Iris pigment epithelial cell (primary cell): Measurements from ENCODE around the gene GLMP.

ENCODE experiments used
- DNase-seq: peaks from one replicate; pipeline ENCODE4 v3.0.0-alpha.2; 2011; ENCODE audit warnings: low read depth

Gene GLMP, protein sequence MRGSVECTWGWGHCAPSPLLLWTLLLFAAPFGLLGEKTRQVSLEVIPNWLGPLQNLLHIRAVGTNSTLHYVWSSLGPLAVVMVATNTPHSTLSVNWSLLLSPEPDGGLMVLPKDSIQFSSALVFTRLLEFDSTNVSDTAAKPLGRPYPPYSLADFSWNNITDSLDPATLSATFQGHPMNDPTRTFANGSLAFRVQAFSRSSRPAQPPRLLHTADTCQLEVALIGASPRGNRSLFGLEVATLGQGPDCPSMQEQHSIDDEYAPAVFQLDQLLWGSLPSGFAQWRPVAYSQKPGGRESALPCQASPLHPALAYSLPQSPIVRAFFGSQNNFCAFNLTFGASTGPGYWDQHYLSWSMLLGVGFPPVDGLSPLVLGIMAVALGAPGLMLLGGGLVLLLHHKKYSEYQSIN

DNA sequence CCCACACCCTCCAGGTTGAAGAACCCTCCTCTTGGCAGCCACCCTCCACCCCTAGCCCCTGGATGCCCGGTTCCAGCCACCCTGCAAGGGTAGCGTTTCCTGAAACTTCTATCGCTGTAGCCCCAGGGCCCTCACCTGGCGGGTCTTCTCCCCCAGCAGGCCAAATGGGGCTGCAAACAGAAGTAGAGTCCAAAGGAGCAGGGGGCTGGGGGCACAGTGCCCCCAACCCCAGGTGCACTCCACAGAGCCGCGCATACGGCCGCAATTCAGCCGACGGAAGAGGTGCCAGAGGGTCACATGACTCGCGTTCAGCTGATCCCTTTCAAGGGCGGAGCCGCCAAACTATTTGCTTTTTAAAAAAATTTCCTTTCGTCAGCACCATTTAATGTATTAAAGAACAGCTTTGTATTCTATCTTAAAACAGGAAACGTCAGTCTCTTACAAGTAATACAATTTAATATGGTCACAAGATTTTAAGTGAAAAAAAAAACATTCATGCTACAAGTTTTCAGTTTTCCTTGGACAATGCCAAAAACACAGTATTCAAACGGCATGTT, at the start of gene GLMP:
Gene GLMP (minus strand): TSS at position 289 of the 557 bp plus-strand sequence. CDS start 34 bp downstream, at position 255.
- peak; percentile 70 for DNase-seq

DNA sequence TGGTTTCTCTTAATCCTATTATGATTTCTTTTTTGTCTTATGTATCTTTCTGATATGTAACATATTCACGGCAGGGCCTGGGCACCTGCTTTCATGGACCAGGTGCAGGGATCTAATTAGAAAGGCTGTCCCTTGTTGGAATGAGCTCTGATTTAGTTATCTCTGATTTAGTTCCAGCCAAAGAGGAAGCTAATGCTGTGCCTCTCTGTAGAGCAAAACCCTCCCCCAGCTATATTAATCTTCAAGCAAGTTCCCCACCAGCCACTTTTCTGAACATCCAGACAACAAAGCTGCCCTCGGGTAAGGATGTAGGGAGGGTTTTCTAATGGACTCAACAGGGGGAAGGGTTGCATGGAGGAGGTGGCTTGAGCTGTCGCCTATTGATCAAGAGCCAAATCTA, 48.9 kb upstream of the GLMP start:
- DNase-seq = no peak

DNA sequence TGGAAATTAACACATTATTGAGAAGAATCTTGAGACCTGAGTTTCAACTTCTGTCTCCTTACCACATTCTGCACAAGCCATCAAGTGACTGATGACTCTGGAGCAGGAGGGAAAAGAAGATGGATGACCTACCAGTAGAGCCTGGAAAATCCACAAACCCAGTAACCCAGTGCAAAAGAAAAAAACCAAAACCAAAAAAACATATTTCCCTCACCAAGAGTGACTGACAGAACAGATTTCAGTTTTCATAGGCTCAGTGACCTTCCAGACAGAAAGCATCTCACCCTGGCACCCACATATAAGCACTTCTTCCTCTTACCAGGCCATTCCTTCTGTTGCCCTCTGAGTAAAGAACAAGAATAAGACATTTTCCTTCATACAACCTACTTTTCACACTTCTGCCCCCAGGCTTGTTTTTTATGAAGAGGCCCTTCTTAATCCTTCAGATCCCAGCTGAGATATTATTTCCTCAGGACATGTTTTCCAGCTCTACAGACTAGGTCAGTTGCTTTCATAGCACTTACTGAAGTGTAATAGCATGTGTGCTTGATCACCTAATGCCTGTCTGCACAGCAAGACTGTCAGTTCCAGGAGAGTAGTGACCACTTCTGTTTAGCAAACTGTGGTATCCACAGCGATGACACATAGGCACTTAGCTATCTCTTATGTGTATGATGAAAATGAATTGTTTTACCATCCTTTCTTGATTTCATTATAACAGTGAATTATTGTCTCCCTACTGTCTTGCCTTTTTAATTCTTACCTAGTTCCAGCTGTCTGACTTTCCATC, 46.9 kb upstream of the GLMP start:
- peak; percentile 31 for DNase-seq

DNA sequence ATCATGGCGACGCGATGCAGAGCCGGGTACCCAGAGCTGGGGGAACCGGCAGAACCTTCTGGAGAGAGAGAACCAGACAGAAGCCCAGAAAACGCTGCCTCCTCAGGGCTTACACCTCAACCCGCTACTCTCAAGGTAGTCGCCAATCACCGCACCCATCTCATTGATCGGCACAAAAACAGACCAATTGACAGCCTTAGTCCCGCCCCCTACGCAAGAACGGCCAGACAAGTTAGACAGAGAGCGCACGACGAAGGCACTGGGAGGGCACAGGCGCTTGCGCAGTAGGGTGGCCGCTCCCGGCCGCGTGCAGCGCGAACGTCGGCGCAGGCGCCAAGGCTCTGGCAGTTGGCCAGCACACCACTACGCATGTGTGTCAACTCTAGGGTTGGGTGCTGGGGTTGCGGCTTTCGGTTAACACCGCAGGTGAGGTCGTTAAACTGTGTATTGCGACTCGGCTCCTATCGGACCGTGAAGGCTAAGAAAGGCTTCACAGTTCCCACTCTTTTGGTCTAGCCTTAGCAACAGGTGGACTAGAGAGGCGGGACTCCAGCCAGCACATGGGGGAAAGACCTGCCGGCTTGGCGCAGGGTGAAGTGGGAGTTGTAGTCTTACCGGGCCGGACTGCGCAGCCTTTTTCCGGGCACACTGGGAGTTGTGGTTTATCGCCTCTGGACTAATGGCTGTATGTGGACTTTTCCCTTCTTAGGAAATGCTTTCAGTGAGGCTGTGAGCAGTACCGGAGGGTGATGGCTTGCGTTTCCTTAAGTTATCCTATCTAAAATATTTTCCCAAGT, 42.9 kb upstream of the GLMP start, which contains the start of the genes CCT3 and TSACC:
Gene CCT3 (minus strand): TSS at position 113 of the 797 bp plus-strand sequence. CDS start 108 bp downstream, at position 5.
Gene TSACC (plus strand): TSS at position 347 of the 797 bp plus-strand sequence. CDS start 1,232 bp downstream, outside the sequence.
- DNase-seq = peak; percentile 100

DNA sequence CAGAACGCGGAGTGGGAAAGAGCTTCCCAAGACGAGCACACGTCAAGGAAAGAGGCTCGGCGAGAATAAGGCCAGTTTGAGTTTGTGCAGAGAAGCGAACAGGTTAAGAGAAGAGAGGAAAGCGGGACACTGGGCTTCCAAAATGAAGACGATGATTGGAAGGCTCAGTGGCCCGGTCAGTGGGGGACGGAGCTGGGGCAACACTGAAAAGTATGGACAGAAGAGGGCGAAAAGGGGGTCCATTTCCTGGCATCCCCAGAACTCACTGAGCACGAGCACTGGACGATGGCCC, 42.4 kb upstream of the GLMP start:
- no peak for DNase-seq

DNA sequence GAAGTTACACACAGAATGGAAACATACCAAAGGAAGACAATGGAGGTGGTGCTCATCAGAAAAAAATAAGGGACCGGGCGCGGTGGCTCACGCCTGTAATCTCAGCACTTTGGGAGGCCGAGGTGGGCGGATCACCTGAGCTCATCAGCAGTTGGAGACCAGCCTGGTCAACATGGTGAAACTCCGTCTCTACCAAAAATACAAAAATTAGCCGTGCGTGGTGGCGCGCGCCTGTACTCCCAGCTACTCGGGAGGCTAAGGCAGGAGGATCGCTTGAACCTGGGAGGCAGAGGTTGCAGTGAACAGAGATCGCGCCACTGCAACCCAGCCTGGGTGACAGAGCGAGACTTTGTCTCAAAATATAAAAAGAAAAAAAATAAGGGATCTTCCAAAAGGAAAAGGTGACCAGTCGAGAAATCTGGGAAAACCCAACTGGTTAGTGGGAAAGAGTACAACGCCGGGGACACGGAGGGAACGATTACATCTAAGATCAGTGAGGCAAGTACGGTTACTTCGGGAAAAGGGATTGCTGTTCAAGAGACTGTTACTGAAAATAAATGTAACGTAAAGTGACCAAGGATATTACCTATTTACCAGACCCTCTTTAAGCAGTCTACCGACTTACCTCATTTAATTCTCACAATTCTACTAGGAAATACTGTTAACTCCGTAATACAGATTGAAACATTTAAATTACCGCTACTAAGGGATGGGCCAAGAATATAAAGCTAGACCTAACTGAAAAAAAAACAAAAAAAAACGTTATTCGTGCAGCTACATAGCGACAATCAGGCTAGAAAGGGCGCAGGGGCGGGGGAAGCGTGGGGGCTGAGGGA, 41.8 kb upstream of the GLMP start:
- no peak for DNase-seq

DNA sequence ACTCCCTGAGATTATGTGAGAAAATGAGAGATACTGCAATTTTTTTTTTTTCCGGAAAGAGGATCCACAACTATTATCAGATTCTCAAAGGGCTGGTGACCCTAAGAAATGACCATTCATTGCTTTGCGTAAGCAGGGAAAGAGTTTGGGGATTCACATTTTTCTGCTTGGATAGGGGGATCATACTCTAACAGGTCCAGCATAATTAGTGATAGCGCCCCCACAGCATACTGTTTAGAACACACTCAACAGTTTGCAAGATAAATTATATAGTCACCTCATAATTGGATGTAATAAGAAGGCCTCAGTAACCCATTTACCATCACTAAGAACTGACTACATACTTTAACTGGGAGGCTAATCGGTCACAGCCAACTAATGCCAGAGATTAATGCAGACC, 40.8 kb upstream of the GLMP start:
- DNase-seq = no peak

DNA sequence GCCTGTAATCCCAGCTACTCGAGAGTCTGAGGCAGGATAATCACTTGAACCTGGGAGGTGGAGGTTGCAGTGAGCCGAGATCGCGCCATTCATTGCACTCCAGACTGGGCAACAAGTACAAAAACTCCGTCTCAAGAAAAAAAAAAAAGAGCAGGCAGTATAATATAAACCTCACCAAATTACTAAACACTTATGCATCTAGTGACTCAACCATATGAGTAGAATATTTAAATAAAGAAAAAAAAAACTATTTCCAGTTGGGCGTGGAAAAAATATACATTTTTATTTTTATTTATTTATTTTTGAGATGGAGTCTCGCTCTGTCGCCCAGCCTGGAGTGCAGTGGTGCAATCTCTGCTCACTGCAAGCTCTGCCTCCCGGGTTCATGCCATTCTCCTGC, 27.7 kb upstream of the GLMP start:
- peak; percentile 64 for DNase-seq

DNA sequence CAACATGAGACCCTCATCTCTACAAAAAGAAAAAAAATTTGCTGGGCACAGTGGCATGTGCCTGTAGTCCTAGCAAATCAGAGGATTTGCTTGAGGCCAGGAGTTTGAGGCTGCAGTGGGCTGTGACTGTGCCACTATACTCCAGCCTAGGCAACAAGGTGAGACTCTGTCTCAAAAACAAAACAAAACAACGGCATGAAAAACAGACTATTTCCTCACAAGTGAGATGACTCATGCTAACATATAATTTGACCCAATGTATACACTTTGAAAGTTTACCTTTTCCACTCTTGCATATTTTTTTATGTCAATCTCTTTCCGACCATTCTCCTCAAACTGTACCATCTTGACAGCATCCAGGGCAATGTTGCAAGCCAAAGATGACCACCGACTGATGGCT, 25.1 kb upstream of the GLMP start:
- peak; percentile 38 for DNase-seq

DNA sequence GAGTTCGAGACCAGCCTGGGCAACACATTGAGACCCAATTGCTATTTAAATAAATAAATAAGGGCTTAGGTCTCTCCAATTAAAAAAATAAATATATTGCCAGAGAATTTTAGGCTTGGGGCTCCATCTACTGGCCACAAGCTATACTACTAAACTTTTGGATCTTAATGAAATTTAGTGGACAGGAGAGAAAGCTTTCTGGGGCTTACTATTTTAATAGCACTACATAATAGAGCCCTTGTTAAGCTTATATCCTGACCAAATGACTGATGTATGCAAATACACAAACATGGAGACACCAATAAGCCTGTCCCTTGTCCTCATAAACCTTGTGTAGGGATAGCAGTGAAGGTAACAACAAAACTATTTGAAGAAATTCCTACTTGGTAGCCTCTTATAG, 24.2 kb upstream of the GLMP start:
- peak; percentile 27 for DNase-seq

DNA sequence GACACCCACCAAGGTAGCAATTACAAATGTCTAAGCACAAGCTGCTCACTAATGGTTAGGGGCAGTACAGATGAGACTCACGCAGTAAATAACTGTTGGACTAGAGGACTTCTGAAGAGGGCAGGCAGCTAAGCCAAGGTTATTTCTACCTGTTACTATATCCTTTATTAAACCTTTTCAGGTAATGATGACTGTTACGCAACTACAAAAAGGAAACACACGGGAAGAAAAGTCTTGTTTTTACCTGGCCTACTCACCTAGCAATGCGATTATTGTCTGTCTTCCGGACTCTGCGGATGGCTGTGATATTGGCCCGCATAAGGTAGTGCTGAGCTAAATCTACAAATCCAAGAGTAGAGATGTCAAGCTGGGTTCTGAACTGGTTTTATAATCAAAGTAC, 21.4 kb upstream of the GLMP start:
- DNase-seq = no peak

DNA sequence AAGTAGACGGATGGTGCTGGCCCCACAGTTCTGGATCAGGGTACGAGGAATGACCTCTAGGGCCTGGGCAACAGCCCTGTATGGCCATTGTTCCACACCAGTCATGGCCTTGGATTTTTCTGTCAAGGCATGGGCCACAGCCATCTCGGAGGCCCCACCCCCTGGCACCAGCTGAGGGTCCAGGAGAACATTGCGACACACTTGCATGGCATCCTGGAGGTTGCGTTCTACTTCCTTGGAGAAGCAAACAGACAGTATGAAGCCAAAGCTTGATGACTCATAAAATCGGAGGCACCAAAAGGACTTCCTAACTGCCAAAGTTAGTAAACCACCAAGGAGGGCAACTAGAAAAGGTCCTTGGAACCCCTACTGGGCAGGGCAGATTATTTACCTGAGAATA, 15.5 kb upstream of the GLMP start:
- peak; percentile 58 for DNase-seq

DNA sequence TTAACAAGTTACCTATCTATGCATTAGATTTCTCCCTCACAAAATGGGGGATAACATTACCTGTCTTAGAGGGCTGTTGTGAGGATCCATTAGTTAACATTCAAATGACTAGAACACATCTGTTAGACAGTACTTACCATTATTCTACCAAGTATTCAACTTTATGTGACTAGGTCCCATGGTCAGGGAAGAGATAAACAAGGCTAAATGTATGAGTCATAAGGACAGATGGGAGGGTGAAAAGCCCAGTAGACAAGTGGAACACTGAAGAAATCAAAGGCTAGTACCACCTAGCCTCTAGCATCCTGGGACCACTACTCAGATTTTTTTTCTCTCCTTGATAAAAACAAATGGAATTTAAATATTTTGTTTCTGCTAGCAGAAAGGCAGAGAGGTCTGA, 12.6 kb upstream of the GLMP start:
- DNase-seq = peak; percentile 81

DNA sequence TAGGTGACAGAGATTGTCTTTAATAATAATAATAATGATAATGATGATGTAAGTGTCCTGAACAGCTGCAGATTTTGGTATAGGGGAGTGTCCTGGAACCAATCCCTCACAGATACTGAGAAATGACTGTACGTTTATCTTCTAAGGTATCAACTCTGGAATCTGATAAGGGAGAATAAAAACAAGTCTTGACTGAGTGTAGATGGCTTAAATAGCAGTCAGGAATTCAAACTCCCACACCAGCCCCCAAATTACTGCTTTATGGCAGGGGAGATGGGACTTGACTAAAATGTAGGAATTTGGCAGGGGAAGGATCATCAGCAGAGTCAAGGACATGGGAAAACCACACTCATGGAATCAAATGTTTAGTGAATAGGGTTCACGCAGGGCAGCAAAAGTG, 9.7 kb upstream of the GLMP start:
- DNase-seq = no peak

DNA sequence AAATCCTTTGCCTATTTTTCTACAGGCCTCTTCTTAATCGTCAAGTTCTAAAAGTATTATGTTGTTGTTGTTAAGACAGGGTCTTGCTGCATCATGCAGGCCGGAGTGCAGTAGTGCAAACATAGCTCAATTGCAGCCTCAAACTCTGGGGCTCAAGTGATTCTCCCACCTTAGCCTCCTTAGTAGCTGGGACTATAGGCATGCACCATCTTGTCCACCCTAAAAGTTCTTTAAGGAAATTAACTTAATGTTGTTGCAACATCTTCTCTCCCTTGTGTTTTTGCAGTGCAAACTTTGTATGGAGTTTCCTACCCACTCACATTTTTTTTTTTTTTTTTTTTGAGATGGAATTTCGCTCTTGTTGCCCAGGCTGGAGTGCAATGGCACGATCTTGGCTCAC, 7.8 kb upstream of the GLMP start:
- DNase-seq = no peak

DNA sequence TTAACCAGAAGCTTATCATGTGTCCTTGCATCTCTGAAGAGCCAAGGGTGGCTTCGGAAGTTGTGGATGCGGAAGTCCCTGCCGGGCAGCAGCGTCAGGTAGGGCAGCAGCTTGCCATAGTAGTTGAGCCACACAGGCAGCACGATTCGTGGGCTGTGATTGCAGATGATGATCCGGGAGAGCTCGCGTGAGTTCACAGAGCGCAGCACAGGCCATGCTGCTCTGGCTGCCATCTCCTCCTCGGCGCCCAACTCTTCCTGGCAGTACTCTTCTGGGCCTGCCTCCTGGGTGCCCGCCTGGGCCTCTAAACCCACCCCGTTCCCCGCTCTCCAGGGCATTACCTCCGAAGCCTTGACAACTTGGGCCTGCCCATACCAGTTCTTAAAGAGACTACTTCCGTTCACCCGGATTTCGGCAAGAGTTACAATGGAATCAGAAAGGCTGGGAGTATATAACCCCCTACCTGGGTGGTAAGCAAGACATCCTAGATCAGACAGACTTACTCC, 3.4 kb upstream of the GLMP start, which contains the start of gene VHLL:
Gene VHLL (minus strand): TSS at position 456 of the 506 bp plus-strand sequence. CDS start 118 bp downstream, at position 338.
- no peak for DNase-seq

DNA sequence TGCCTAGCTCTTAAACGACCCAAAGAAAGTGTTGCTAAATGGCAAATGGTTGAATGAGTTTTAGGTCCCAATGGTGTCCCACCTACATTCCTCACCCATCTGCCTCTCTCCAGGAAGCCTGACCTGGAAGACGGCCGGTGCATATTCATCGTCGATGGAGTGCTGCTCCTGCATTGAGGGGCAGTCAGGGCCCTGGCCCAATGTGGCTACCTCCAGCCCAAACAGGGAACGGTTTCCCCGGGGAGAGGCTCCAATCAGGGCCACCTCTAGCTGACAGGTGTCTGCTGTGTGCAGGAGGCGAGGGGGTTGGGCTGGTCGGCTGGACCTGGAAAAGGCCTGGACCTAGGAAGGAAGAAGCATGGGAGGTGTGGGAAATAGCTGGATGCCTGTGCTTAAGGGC, 1.6 kb downstream of the GLMP start:
- no peak for DNase-seq

DNA sequence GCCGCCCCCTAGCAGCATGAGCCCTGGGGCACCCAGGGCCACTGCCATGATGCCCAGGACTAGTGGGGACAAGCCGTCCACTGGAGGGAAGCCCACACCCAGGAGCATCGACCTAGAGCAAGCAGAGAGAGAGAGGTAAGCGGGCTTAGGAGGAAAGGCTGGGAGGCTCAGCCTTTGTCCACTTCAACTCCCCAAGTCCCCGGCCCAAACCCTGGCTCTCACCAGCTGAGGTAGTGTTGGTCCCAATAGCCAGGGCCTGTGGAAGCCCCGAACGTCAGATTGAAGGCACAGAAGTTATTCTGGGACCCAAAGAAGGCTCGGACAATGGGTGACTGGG, 2.4 kb downstream of the GLMP start:
- no peak for DNase-seq

DNA sequence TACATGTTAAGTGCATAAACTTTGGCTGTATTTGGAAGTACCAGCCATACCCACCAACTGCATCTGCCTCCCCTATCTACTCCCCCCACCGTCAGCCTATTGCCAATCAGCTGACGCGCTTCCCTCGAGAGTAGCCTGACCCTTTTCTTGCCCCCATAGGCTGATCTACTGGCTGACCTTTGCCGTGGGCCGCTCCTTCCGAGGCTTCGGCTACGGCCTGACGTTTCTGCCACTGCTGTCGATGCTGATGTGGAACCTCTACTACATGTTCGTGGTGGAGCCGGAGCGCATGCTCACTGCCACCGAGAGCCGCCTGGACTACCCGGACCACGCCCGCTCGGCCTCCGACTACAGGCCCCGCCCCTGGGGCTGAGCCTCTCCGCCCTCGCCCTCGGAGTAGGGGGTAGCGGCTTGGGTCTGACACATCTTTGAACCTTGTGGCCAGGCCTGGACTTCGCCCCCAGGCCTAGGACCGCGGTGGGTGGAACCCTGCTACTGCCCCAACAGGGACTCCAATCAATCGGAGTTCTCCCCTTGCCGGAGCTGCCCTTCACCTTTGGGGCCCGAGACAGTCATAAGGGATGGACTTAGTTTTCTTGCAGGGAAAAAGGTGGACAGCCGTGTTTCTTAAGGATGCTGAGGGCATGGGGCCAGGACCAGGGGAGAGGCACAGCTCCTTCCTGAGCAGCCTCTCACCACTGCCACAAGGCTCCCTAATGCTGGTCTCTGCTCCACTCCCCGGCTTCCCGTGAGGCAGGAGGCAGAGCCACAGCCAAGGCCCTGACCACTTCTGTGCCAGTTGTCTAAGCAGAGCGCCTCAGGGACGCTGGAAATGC, 4.0 kb downstream of the GLMP start:
- peak; percentile 87 for DNase-seq

DNA sequence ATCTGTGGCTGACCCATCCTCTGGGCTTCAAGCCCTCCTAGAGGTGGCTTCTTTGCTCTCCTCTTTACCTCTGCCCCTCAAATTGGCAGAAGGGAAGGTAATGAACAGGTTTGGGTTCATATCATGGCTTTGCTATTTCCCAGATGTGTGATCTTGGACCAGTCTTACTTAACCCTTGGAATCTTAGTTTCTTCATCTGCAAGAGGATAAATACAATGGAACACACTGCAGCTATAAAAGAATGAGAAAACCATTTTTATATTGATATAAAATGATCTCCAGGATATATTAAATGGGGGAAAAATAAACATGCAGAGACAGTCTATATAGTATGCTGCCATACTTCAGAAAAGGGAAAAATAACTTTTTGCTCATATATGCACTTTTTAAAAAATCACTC, 5.6 kb downstream of the GLMP start:
- DNase-seq = no peak
